HepG2 (cell line): ENCODE results near the gene ZNF621. TPM values are rescaled to one million over a fixed set of nuclear protein-coding genes. Genes with fewer than 3 reads are reported as not detected.
A peak's percentile ranks its signal among the peaks of the same experiment; 100 is the strongest.

Experiments used
- ATAC-seq: fragments of 200-7000 bp; cut with Tn5 transposase; 3 replicates; pipeline ENCODE4 v1.9.1; 2020; ENCODE audit warnings: mild to moderate bottlenecking, moderate library complexity
- BruUV-seq: library from RNA; stranded (reverse); fragments of 400-500 nt; replicated peaks from 2 replicates; lab custom pipeline; 2021; lab: Mats Ljungman, UMichigan
- CTCF ChIA-PET: fragments of 300-600 bp; formaldehyde crosslinking; extraction: SDS; loops from one replicate; lab custom pipeline; 2021; ENCODE audit warnings: low total read pairs, inconsistent platforms, low intra/inter-chr PET ratio; lab: Yijun Ruan, JAX
- POLR2A ChIA-PET: fragments of 350-600 bp; sonication (Branson Sonifier 250); formaldehyde crosslinking; loops from one replicate; lab custom pipeline; 2020; ENCODE audit warnings: antibody characterized with exemption, inconsistent platforms; lab: Yijun Ruan, JAX
- DNase-seq: peaks from one replicate; pipeline ENCODE4 v3.0.0-alpha.2; 2015; ENCODE audit warnings: low spot score
- FAIRE-seq: peaks from 3 replicates; lab custom pipeline; 2011; peaks lifted over from hg19 to GRCh38; lab: Jason Lieb, UNC
- H2AFZ ChIP-seq: one replicate; pipeline ENCODE4 v1.6.1; 2011; ENCODE audit warnings: low read length, inconsistent platforms
- H3K27ac ChIP-seq: fragments of 300-600 bp; 3 replicates; pipeline ENCODE4 v1.8.0; 2011; ENCODE audit warnings: mixed run types, mild to moderate bottlenecking, mixed read lengths, low read length, inconsistent platforms; ENCODE audit not compliant: insufficient read depth; ENCODE audit errors: extremely low read length
- H3K27me3 ChIP-seq, 2 experiments: fragments of 200-600 bp in 1 of 2; 2 replicates in 1 of 2; 3 replicates in 1 of 2; pipeline versions ENCODE4 v1.6.0 to v1.8.0; 2011; ENCODE audit warnings: low read length in 2 of 2, mild to moderate bottlenecking in 2 of 2, moderate library complexity in 2 of 2, inconsistent platforms in 1 of 2; ENCODE audit not compliant: insufficient read depth in 2 of 2, control insufficient read depth in 1 of 2
- H3K36me3 ChIP-seq, 2 experiments: fragments of 200-600 bp in 1 of 2; replicated peaks in 1 of 2; 2 replicates in 1 of 2; 3 replicates in 1 of 2; pipeline versions ENCODE4 v1.5.1 to v1.8.0; 2011; ENCODE audit warnings: low read length in 2 of 2, inconsistent platforms in 1 of 2; ENCODE audit not compliant: insufficient read depth in 2 of 2, control insufficient read depth in 1 of 2
- H3K4me1 ChIP-seq: 2 replicates; pipeline ENCODE4 v1.5.1; 2012; ENCODE audit warnings: low read length, inconsistent platforms; ENCODE audit not compliant: insufficient read depth
- H3K4me2 ChIP-seq: 2 replicates; pipeline ENCODE4 v1.6.0; 2011; ENCODE audit warnings: low read depth, low read length, inconsistent platforms
- H3K4me3 ChIP-seq, 3 experiments: fragments of 200-600 bp in 1 of 3; sonication (generic), shearing (Covaris generic) in 1 of 3; replicated peaks in 1 of 3; 2 replicates each; pipeline ENCODE4 v1.5.1; 2011 to 2016; ENCODE audit warnings: low read length in 3 of 3, inconsistent platforms in 2 of 3, low read depth in 2 of 3, mild to moderate bottlenecking in 2 of 3, control low read depth in 1 of 3, mixed read lengths in 1 of 3; ENCODE audit not compliant: insufficient read depth in 1 of 3
- H3K79me2 ChIP-seq: one replicate; pipeline ENCODE4 v1.6.1; 2011; ENCODE audit warnings: low read length, inconsistent platforms; ENCODE audit not compliant: insufficient read depth
- H3K9ac ChIP-seq: 2 replicates; pipeline ENCODE4 v1.6.0; 2011; ENCODE audit warnings: mild to moderate bottlenecking, low read depth, low read length, inconsistent platforms; ENCODE audit not compliant: insufficient read depth
- H3K9me3 ChIP-seq: 2 replicates; pipeline ENCODE4 v1.5.1; 2012; ENCODE audit warnings: mild to moderate bottlenecking, low read length
- H4K20me1 ChIP-seq: 2 replicates; pipeline ENCODE4 v1.6.0; 2011; ENCODE audit warnings: inconsistent platforms, mild to moderate bottlenecking, low read length, moderate library complexity; ENCODE audit not compliant: insufficient read depth
- CEBPB ChIP-seq: IDR thresholded peaks from 2 replicates; pipeline ENCODE4 v1.6.1; 2011; ENCODE audit warnings: low read depth, low read length, improper control_type of control experiment, borderline replicate concordance
- CEBPG ChIP-seq: IDR thresholded peaks from 2 replicates; pipeline ENCODE4 v1.6.1; 2016
- FOSL2 ChIP-seq: sonication (generic); formaldehyde crosslinking; IDR thresholded peaks from 2 replicates; pipeline ENCODE4 v1.4.0; 2020; ENCODE audit warnings: missing genetic modification reagents
- RARA ChIP-seq: IDR thresholded peaks from 2 replicates; pipeline ENCODE4 v1.6.1; 2016; ENCODE audit warnings: missing genetic modification reagents, missing compliant biosample characterization
- RFX1 ChIP-seq: fragments of 450-650 bp; IDR thresholded peaks from 2 replicates; pipeline ENCODE4 v1.6.1; 2017
- SAP130 ChIP-seq: IDR thresholded peaks from 2 replicates; pipeline ENCODE4 v1.6.1; 2016; ENCODE audit warnings: low read depth
- TEAD3 ChIP-seq: optimal IDR thresholded peaks from 2 replicates; pipeline ENCODE3; 2016; ENCODE audit warnings: borderline replicate concordance
- ZNF34 ChIP-seq: sonication (generic); formaldehyde crosslinking; IDR thresholded peaks from 2 replicates; pipeline ENCODE4 v1.4.0; 2020; ENCODE audit warnings: mild to moderate bottlenecking, missing genetic modification reagents, borderline replicate concordance
- ZNF644 ChIP-seq: IDR thresholded peaks from 2 replicates; pipeline ENCODE4 v1.6.1; 2016; ENCODE audit warnings: low read depth
- WGBS: methylation state at CpG from one replicate; pipeline ENCODE4 v1.1.6; 2017; ENCODE audit warnings: low lambda C conversion rate; 5-methylcytosine and 5-hydroxymethylcytosine counted together
- in situ Hi-C: cut with HindIII; loops from 2 replicates; pipeline ENCODE4 v1.10.0; 2017; ENCODE audit warnings: low pct_unique_long_range_greater_than_20kb; ENCODE audit not compliant: extremely low pct_ligation_motif_present
- intact Hi-C: fragments of 100-400 bp; cut with micrococcal nuclease; formaldehyde crosslinking; loops from one replicate; pipeline ENCODE4 v1.10.0; 2022; ENCODE audit not compliant: unreplicated experiment
- polyA plus RNA-seq, 8 experiments: library from polyadenylated mRNA; depleted of rRNA in 3 of 8; stranded (reverse) in 7 of 8; unstranded in 1 of 8; fragments of >200 nt; fragmentation: Illumina TruSeq in 4 of 8; extraction: Trizol in 4 of 8; gene quantifications; 2 replicates each; pipeline versions ENCODE4 v1.2.1 to v1.2.3, GENCODE V29; 2011 to 2016; ENCODE audit warnings: low read depth in 4 of 8, missing spikeins in 1 of 8, mixed read lengths in 1 of 8; ENCODE audit not compliant: insufficient read depth in 1 of 8
- total RNA-seq, 5 experiments: library from RNA; depleted of rRNA; stranded (reverse); fragments of >200 nt; fragmentation: Illumina TruSeq; extraction: Trizol; gene quantifications; 2 replicates each; pipeline ENCODE4 v1.2.3, GENCODE V29; 2016; ENCODE audit warnings: low read depth in 1 of 5
- TF ChIP-seq, protein P1 (sequence below): IDR thresholded peaks from 2 replicates; pipeline ENCODE4 v1.4.0; 2020; ENCODE audit warnings: mild to moderate bottlenecking, missing genetic modification reagents
- TF ChIP-seq, protein P2 (sequence below): IDR thresholded peaks from 2 replicates; pipeline ENCODE4 v1.6.1; 2012; ENCODE audit warnings: low read depth, low read length, improper control_type of control experiment

Gene ZNF621
- total and polyA plus RNA-seq, 2 of the 13 experiments (the other 11 are each of a cell fraction or from before 2014, with no cell fraction given), result 13.2 to 14.9 TPM

DNA sequence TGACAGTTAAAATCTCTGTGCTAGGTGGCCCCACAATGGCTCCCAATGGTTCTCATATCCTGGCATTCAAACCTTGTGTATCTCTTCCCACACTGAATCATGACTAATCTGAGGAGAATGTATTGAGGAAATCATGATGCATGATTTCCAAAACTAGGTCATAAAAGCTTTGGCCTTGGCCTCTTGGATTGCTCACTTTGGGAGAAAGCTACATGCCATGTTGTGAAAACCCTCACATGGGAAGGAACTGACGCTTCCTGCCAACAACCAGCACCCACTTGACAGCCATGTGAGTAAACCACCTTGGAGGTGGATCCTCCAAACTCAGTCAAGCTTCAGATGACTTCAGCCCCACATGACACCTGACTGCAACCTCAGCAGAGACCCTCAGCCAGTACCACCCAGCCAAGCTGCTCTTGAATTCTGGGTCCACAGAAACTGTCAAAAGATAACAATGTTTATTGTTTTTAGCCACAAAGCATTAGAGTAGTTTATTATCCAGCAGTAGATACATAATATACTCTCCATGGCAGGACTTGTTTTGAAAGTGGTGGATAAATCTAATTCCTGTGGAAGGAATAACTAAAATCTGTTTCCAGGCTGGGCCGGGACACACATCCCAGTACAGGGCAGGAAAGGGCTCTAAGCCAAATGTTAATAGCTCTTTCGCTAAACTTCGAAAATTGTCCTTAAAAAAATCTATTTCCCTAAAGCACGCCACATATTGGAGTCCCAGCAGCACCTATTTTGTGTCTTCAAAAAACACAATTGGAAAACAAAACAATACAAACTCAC is 19.9 kb upstream of the ZNF621 start:
- DNase-seq (peak; percentile 76), FAIRE-seq (no peak), ATAC-seq (no peak)
- in situ Hi-C loops, result no loop called here
- ChIA-PET CTCF (no interaction called here), POLR2A (interaction anchor here (1.0 to 3.3 kb wide), 10 partner anchors 8 to 694 kb away, joined by 3 to 119 read pairs (median 16); partner anchors contain the start of genes CTNNB1, RPL14, ZNF619 and ZNF621)
- Histone ChIP-seq H3K27ac (no peak overlapping the region), H3K36me3 (peaks cover 3 to 7% of the 10 kb centered on the region in 2 experiments; a peak in 2 of 5 replicates), H3K4me1 (peaks cover 22% of the 10 kb centered on the region), H3K4me2 (peak overlapping the region; percentile 83), H4K20me1 (no peaks in the 10 kb centered on the region), H3K9me3 (no peaks in the 10 kb centered on the region), H3K9ac (no peak overlapping the region), H3K4me3 (peak overlapping the region in 1 of 3 experiments; percentile 75; a peak in 1 of 6 replicates), H2AFZ (no peak overlapping the region), H3K79me2 (peaks cover 15% of the 10 kb centered on the region), H3K27me3 (no peaks in the 10 kb centered on the region; a peak in 1 of 5 replicates)
- peak; percentile 42 for TF ChIP-seq TEAD3 (CRISPR knock-in tag)
- TF ChIP-seq, protein P1, sequence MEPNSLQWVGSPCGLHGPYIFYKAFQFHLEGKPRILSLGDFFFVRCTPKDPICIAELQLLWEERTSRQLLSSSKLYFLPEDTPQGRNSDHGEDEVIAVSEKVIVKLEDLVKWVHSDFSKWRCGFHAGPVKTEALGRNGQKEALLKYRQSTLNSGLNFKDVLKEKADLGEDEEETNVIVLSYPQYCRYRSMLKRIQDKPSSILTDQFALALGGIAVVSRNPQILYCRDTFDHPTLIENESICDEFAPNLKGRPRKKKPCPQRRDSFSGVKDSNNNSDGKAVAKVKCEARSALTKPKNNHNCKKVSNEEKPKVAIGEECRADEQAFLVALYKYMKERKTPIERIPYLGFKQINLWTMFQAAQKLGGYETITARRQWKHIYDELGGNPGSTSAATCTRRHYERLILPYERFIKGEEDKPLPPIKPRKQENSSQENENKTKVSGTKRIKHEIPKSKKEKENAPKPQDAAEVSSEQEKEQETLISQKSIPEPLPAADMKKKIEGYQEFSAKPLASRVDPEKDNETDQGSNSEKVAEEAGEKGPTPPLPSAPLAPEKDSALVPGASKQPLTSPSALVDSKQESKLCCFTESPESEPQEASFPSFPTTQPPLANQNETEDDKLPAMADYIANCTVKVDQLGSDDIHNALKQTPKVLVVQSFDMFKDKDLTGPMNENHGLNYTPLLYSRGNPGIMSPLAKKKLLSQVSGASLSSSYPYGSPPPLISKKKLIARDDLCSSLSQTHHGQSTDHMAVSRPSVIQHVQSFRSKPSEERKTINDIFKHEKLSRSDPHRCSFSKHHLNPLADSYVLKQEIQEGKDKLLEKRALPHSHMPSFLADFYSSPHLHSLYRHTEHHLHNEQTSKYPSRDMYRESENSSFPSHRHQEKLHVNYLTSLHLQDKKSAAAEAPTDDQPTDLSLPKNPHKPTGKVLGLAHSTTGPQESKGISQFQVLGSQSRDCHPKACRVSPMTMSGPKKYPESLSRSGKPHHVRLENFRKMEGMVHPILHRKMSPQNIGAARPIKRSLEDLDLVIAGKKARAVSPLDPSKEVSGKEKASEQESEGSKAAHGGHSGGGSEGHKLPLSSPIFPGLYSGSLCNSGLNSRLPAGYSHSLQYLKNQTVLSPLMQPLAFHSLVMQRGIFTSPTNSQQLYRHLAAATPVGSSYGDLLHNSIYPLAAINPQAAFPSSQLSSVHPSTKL (CRISPR knock-in tag), result 0 out of 2 replicates have a peak, but pooled peaks have one; percentile 23
- TF ChIP-seq RARA, result 0 out of 2 replicates have a peak, but pooled peaks have one; percentile 25
- peak; percentile 48; the same call in 1 of the 2 replicates for TF ChIP-seq SAP130 (CRISPR knock-in tag)
- peak; percentile 80 for TF ChIP-seq FOSL2 (CRISPR knock-in tag)
- no peak for TF ChIP-seq CEBPG
- TF ChIP-seq ZNF644, result peak; percentile 37; the same call in 1 of the 2 replicates
- TF ChIP-seq, protein P2, sequence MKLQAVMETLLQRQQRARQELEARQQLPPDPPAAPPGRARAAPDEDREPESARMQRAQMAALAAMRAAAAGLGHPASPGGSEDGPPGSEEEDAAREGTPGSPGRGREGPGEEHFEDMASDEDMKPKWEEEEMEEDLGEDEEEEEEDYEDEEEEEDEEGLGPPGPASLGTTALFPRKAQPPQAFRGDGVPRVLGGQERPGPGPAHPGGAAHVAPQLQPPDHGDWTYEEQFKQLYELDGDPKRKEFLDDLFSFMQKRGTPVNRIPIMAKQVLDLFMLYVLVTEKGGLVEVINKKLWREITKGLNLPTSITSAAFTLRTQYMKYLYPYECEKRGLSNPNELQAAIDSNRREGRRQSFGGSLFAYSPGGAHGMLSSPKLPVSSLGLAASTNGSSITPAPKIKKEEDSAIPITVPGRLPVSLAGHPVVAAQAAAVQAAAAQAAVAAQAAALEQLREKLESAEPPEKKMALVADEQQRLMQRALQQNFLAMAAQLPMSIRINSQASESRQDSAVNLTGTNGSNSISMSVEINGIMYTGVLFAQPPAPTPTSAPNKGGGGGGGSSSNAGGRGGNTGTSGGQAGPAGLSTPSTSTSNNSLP, result peak; percentile 56; the same call in 1 of the 2 replicates
- 0 out of 2 replicates have a peak, but pooled peaks have one; percentile 10 for TF ChIP-seq ZNF34 (CRISPR knock-in tag)
- TF ChIP-seq CEBPB, result peak; percentile 31; the same call in 1 of the 2 replicates
- no peak for TF ChIP-seq RFX1
- intact Hi-C loops, result loop anchor here (1.0 to 5.0 kb wide), 4 partner anchors 19 to 178 kb away; partner anchors contain the start of genes RPL14, ZNF619 and ZNF621
- WGBS, result 84% methylated on average over 5 of the region's 5 CpGs
- BruUV-seq, result no TSS peak
